GM12872 (cell line): Measurements from ENCODE around the gene RIMKLA.

Source experiments
- TF ChIP-seq, protein P1 (sequence below): IDR thresholded peaks from 3 replicates; pipeline ENCODE4 v1.5.1; 2011; ENCODE audit warnings: low read depth, mild to moderate bottlenecking, low read length, moderate library complexity; ENCODE audit not compliant: insufficient read depth

The RIMKLA gene

DNA sequence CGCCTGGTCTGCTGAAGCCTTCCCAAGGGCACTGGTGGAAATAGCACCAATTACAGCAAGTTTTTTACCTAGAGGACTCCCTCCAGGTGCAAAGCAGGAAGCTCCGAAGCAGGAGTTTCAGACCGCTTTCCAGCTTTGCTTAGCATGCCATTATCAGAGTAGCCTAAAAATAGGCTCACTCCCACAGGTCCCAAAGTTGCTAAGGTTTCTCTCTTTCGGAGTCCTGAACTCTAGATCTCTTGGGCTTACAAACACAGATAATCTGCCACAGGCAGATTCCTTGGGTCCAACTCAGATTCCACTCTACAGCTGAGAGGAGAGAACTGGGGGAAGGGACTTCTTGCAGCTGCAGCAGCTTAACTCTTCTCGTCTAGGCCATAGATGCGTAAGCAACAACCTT lies 52.8 kb downstream of the RIMKLA start:
- TF ChIP-seq, protein P1, sequence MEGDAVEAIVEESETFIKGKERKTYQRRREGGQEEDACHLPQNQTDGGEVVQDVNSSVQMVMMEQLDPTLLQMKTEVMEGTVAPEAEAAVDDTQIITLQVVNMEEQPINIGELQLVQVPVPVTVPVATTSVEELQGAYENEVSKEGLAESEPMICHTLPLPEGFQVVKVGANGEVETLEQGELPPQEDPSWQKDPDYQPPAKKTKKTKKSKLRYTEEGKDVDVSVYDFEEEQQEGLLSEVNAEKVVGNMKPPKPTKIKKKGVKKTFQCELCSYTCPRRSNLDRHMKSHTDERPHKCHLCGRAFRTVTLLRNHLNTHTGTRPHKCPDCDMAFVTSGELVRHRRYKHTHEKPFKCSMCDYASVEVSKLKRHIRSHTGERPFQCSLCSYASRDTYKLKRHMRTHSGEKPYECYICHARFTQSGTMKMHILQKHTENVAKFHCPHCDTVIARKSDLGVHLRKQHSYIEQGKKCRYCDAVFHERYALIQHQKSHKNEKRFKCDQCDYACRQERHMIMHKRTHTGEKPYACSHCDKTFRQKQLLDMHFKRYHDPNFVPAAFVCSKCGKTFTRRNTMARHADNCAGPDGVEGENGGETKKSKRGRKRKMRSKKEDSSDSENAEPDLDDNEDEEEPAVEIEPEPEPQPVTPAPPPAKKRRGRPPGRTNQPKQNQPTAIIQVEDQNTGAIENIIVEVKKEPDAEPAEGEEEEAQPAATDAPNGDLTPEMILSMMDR = no peak

DNA sequence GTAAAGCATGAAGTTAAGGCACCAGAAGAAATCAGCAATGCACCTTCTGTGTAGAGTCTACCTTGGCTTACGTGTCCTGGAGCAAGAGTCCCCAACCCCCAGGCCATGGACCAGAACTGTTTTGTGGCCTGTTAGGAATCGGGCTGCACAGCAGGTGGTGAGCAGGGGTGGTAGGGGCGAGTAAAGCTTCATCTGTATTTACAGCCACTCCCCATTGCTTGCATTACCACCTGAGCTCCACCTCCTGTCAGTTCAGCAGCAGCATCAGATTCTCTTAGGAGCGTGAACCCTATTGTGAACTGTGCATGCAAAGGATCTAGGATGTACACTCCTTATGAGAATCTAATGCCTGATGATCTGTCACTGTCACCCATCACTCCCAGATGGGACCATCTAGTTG lies 53.7 kb downstream of the RIMKLA start:
- TF ChIP-seq, protein P1 = no peak

DNA sequence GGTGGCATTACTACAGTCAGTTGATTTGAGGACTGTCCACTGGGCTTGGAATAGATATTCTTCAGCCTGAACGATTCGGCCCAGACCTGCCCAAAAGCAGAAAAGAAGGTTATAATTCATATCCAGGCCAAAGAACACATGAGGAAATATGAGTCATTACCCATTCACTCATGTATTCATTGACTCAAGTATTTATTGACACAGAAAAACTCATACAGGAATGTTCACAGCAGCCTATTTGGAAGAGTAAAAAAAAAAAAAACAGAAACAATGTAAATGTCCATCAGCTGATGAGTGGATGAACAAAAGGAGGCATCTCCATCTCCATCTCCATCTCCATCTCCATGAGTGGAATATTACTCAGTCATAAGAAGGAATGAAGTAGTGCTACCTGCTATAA lies 59.3 kb downstream of the RIMKLA start:
- TF ChIP-seq, protein P1 = no peak

DNA sequence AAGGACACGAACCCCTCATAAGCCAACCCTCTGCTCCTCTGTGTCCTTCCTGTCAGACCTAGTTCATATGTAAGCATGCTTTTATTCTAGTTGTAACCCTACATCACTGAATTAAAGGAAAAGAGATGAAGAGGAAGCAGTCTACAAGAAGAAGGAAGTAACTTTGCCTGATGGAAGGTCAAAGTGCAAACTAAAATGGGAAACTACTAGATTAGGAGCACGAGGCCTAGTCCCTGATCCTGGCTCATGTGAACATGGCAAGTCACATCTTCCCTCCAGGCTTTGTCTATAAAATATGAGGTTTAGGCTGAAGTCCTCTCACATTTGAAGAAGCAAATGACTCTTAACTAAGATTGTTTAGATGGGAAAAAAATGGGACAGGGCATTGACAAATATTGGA lies 62.1 kb downstream of the RIMKLA start:
- TF ChIP-seq, protein P1 = no peak

DNA sequence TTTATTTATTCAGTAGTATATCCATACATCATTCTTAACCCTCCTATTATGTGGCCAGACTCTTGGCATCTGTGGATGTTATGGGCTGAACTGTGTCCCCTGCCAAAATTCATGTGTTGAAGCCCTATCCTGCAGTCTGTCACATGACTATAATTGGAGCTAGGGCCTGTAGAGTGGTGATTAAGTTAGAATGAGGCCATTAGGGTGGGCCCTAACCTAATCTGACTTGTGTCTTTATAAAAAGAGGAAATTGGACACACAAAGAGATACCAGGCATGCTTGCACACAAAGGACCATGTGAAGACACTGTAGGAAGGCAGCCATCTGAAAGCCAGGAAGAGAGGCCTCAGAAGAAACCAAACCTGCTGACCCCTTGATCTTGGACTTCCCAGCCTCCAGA lies 68.7 kb downstream of the RIMKLA start:
- TF ChIP-seq, protein P1 = no peak

DNA sequence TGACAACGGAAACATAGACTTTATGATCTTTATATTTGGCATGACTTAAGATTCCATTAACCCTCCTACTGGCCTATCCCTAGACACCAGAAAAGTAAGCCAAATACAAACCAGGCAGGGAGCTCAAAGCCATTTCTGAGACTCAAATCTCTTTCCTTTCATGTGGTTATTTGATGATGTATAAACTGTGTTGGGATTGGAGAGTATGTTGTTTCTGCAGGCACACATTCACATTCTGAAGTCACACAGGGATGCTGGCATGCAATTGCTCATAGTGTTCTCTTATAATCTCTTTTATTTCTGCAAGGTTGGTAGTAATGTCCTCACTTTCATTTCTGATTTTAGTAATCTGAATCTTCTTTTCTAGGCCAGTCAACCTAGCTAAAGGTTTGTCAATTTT lies 69.5 kb downstream of the RIMKLA start:
- TF ChIP-seq, protein P1 = no peak

DNA sequence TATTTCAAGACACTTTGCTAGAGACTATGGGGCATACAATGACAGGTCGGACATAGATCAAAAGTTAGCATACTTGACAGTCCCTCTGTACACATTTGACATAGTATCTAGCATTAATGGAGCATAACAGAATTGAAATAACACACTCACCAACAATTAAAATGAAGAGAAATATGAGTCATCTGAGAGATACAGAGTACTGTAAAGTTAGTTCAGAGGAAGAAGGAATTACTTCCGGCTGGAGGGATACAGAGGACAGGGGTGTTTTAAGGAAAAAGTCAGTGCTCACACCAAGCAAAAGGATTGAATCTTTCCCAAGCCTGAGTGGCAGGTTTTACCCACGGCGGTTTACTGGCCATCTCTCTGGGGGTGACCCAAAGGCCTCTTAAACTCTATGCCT lies 72.8 kb downstream of the RIMKLA start:
- TF ChIP-seq, protein P1 = no peak

DNA sequence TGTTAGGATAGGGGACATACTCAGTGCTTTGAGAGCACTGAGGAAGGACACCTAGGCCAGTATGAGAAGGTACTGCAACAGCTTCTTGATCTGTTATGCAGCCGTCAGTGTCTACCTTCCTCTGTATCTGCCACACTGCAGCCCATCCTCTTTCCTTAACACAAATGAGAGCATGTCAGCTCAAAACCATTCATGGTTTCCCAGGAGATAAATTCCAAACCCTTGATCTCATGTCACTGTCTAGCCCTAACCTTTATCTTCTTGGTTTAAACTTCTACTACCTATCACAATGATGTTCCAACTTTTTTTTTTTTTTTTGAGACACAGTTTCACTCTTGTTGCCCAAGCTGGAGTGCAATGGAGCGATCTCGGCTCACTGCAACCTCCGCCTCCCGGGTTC lies 73.8 kb downstream of the RIMKLA start:
- TF ChIP-seq, protein P1 = no peak
